Right atrium auricular region (tissue), 2 donors: Measurements from ENCODE around the gene LYPD8. TPM values are rescaled to one million over a fixed set of nuclear protein-coding genes. Genes with fewer than 3 reads are reported as not detected.

Experiments used
- DNase-seq: peaks from one replicate; pipeline ENCODE4 v3.0.0-alpha.2; 2019; ENCODE audit warnings: low spot score
- H3K27ac ChIP-seq, 2 donors: fragments of 200-600 bp; sonication (generic); 1 replicate in 1 of 2; 2 replicates in 1 of 2; pipeline ENCODE4 v1.5.1; 2016 to 2019
- H3K27me3 ChIP-seq, 2 donors: fragments of 200-600 bp; sonication (generic); one replicate each; pipeline versions ENCODE4 v1.5.1 to v1.6.0; 2017 to 2019
- H3K36me3 ChIP-seq: fragments of 200-600 bp; sonication (generic); one replicate; pipeline ENCODE4 v1.5.1; 2016
- H3K4me1 ChIP-seq, 2 donors: fragments of 200-600 bp; sonication (generic); one replicate each; pipeline versions ENCODE4 v1.5.1 to v1.6.0; 2017 to 2019
- H3K4me3 ChIP-seq, 2 donors: fragments of 200-600 bp; sonication (generic); 1 replicate in 1 of 2; 2 replicates in 1 of 2; pipeline ENCODE4 v1.5.1; 2017 to 2019; ENCODE audit warnings: mild to moderate bottlenecking in 1 of 2, moderate library complexity in 1 of 2
- H3K9me3 ChIP-seq, 2 donors: fragments of 200-600 bp; sonication (generic); one replicate each; pipeline ENCODE4 v1.5.1; 2019
- total RNA-seq, 2 donors: library from RNA; depleted of rRNA; stranded (reverse); fragments of >200 nt; gene quantifications; one replicate each; pipeline ENCODE4 v1.1.0, GENCODE V29; 2016
- TF ChIP-seq, protein P1 (sequence below), 2 donors: fragments of 200-600 bp; sonication (generic); IDR thresholded peaks; one replicate each; pipeline ENCODE4 v1.5.1; 2019; ENCODE audit warnings: antibody characterized with exemption in 2 of 2

The LYPD8 gene
- total RNA-seq, 2 donors from 2014 or later = not detected

DNA sequence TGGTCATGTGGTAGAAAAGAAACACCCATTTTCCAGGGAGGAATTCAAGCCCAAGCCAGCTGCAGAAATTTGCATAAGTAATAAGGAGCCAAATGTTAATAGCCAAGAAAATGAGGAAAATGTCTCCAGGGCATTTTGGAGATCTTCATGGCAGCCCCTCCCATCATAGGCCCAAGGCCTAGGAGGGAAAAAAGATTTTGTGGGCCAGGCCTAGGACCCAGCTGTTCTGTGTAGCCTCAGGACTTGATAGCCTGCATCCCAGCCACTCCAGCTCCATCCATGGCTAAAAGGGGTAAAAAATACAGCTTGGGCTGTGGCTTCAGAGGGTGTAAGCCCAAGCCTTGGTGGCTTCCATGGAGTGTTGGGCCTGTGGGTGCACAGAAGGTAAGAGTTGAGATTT is 21.4 kb upstream of the LYPD8 start:
- peaks cover 0 to 23% of the 10 kb centered on the region in 2 donors for H3K9me3 ChIP-seq
- TF ChIP-seq, protein P1, sequence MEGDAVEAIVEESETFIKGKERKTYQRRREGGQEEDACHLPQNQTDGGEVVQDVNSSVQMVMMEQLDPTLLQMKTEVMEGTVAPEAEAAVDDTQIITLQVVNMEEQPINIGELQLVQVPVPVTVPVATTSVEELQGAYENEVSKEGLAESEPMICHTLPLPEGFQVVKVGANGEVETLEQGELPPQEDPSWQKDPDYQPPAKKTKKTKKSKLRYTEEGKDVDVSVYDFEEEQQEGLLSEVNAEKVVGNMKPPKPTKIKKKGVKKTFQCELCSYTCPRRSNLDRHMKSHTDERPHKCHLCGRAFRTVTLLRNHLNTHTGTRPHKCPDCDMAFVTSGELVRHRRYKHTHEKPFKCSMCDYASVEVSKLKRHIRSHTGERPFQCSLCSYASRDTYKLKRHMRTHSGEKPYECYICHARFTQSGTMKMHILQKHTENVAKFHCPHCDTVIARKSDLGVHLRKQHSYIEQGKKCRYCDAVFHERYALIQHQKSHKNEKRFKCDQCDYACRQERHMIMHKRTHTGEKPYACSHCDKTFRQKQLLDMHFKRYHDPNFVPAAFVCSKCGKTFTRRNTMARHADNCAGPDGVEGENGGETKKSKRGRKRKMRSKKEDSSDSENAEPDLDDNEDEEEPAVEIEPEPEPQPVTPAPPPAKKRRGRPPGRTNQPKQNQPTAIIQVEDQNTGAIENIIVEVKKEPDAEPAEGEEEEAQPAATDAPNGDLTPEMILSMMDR (IDR thresholded peaks at IDR 0.05) = no peak

DNA sequence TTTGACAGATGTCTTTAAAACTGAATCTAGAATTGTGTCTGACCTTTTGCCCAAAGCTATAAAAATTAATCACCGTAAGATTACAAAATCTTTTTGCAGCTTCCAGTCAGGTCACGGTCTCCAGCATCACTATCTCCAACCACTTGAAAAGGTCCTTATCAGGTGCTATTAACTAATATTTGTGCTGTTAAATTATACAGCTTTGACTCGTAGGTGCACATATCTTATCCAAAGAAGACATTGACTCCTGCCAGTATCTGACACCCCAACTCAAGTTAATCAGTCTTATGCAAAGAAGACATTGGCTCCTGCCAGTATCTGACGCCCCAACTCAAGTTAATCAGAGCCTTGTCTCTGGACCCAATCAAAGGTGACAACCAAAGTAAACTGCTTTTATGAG is 19.9 kb upstream of the LYPD8 start:
- Histone ChIP-seq H3K9me3 (peaks cover 0 to 13% of the 10 kb centered on the region in 2 donors), H3K4me3 (no peak overlapping the region), H3K4me1 (no peaks in the 10 kb centered on the region), H3K36me3 (no peaks in the 10 kb centered on the region), H3K27ac (no peak overlapping the region), H3K27me3 (no peaks in the 10 kb centered on the region)
- DNase-seq = no peak
- TF ChIP-seq, protein P1 (IDR thresholded peaks at IDR 0.05) = no peak

More for the DNA sequence above, 21.4 kb upstream of the LYPD8 start:
- DNase-seq = no peak
- no peak overlapping the region for H3K4me3 ChIP-seq
- H3K36me3 ChIP-seq = no peaks in the 10 kb centered on the region
- H3K27me3 ChIP-seq = no peaks in the 10 kb centered on the region
- no peaks in the 10 kb centered on the region for H3K4me1 ChIP-seq
- no peak overlapping the region for H3K27ac ChIP-seq

DNA sequence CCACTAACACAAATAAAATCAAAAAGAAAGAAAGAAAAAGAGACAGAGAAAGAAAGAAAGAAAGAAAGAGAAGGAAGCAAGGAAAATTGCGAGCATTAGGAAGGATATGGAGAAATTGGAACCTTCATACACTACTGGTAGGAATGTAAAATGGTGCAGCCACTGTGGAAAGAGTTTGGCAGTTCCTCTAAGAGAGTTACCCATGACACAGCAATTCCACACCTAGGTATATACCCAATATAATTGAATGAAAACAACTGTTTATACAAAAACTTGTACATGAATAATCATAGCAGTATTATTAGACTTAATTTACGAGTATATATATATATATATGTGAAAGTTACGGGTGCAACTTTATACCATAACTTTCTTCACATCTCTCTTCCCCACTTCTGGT is 4.1 kb upstream of the LYPD8 start:
- no peaks in the 10 kb centered on the region for H3K27me3 ChIP-seq
- TF ChIP-seq, protein P1 (IDR thresholded peaks at IDR 0.05) = no peak
- no peaks in the 10 kb centered on the region for H3K36me3 ChIP-seq
- H3K4me1 ChIP-seq = no peaks in the 10 kb centered on the region
- H3K9me3 ChIP-seq = no peaks in the 10 kb centered on the region
- no peak overlapping the region for H3K27ac ChIP-seq
- DNase-seq = no peak
- H3K4me3 ChIP-seq = no peak overlapping the region

DNA sequence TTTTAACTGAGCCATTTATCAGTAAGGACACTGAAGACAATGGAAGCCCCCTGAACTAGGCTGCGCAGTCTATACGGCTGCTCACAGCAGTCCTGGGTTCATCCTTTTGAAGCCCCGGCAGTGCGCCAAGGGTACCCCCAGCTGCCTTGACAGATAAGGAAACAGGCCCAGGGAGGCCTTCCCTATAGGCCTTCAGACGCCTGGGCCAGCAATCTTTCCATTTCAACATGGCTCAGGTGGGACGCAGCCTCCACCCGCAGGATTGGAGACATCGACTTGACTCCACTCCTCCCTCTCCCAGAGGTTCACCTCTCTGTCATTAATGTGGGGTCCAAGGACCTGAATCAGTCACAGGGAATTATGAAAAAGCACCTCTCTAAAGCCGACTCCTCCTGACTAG is 2.8 kb upstream of the LYPD8 start:
- Histone ChIP-seq H3K9me3 (no peaks in the 10 kb centered on the region), H3K36me3 (no peaks in the 10 kb centered on the region), H3K4me1 (no peaks in the 10 kb centered on the region), H3K27me3 (no peaks in the 10 kb centered on the region), H3K4me3 (no peak overlapping the region), H3K27ac (no peak overlapping the region)
- DNase-seq = no peak
- TF ChIP-seq, protein P1 (IDR thresholded peaks at IDR 0.05) = no peak

DNA sequence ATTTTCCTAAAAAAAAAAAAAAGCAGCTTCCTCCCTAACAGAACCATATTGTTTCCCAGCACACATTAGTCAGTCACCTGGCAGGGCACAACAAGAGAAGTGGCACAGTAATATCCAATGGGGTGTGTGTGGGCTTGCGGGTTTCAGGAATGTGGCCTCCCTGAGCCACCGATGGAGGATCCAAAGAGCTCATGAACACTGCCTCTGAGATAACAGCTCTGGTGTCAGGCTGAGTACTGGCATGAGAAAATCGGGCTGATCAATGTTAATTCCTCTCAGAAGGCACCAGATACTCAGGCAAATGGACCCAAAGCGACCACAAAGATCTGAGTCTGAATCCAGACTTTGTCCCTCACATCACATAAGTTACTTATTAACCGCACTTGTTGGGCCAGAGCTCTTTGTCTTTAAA is 2.2 kb upstream of the LYPD8 start:
- Histone ChIP-seq H3K27ac (no peak overlapping the region), H3K9me3 (no peaks in the 10 kb centered on the region), H3K4me1 (no peaks in the 10 kb centered on the region), H3K4me3 (no peak overlapping the region), H3K36me3 (no peaks in the 10 kb centered on the region), H3K27me3 (no peaks in the 10 kb centered on the region)
- TF ChIP-seq, protein P1 (IDR thresholded peaks at IDR 0.05) = no peak
- no peak for DNase-seq

DNA sequence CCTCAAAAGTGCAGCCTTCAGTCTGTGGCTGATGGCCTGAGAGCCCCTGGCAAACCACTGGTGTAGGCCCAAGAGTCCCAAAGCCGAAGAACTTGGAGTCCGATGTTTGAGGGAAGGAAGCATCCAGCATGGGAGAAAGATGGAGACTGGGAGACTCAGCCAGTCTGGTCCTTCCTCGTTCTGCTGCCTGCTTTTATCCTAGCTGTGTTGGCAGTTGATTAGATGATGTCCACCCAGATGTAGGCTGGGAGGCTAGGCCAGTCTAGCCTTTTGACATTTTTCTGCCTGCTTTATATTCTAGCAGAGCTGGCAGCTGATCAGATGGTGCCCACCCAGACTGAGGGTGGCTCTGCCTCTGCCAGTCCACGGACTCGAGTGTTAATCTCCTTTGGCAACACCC is 1.1 kb upstream of the LYPD8 start:
- TF ChIP-seq, protein P1 (IDR thresholded peaks at IDR 0.05) = no peak
- Histone ChIP-seq H3K27me3 (no peaks in the 10 kb centered on the region), H3K4me3 (no peak overlapping the region), H3K36me3 (no peaks in the 10 kb centered on the region), H3K9me3 (no peaks in the 10 kb centered on the region), H3K27ac (no peak overlapping the region), H3K4me1 (no peaks in the 10 kb centered on the region)
- DNase-seq = no peak
